Dendritic cell treated with granulocyte-macrophage colony-stimulating factor and Interleukin-4, amounts not matched to agents 40 ng/mL and 50 ng/mL, for 4 days (primary cell): ENCODE data around the gene FBN1.

Experiments used
- H3K27ac Mint-ChIP-seq: one replicate; pipeline ENCODE4 v1.8.0; 2022; ENCODE audit warnings: mild to moderate bottlenecking, mixed read lengths
- H3K27me3 Mint-ChIP-seq: one replicate; pipeline ENCODE4 v1.8.0; 2022; ENCODE audit warnings: mild to moderate bottlenecking, mixed read lengths
- H3K36me3 Mint-ChIP-seq: one replicate; pipeline ENCODE4 v1.8.0; 2022; ENCODE audit warnings: low read depth, mixed read lengths
- H3K4me1 Mint-ChIP-seq: one replicate; pipeline ENCODE4 v1.8.0; 2022; ENCODE audit warnings: low read depth, mixed read lengths
- H3K4me3 Mint-ChIP-seq: one replicate; pipeline ENCODE4 v1.8.0; 2022; ENCODE audit warnings: mild to moderate bottlenecking, moderate library complexity, mixed read lengths
- H3K9me3 Mint-ChIP-seq: one replicate; pipeline ENCODE4 v1.8.0; 2022; ENCODE audit warnings: mixed read lengths
- intact Hi-C: fragments of 100-400 bp; cut with micrococcal nuclease; formaldehyde crosslinking; loops from one replicate; pipeline ENCODE4 v1.15.0; 2022

The FBN1 gene

DNA sequence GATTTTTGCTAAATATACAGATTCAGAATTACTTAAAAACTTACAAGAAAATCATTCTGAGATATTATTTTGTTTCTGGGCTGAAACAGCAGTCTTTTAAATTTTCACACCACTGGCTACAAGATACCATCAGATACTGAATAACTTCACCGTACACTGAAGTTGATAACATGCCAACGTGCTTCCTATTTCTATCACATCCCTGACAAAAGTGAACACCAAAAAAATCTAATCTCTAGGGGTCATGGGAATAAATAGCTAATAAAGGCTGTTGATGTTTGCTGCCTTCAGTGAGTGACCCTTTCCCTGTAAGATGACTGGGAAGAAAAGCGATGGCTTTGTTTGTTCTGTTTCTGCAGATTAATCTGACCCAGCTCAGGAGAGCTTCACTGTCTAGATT, 193.8 kb downstream of the FBN1 start:
- H3K4me3 Mint-ChIP-seq, result no peak overlapping the region

DNA sequence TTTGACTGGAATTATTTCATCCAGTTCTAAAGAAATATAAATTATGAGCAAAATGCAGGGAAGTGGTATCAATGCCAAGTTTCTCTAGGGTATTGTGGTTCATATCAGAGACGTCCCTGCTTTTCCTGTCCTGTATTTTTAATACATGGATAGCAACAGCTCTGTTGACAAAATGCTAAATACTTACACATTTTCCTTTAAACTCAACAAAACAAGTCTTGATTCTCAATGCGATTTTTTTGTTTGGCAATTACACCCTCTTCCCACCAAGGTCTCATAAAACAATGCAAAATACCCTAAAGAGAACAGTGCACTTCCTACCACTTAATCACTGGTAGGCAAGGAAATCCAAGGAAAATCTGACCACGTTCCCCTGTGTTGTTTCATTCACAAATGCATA, 194.3 kb downstream of the FBN1 start:
- Mint-ChIP-seq H3K4me1 (no peaks in the 10 kb centered on the region), H3K36me3 (no peaks in the 10 kb centered on the region), H3K27ac (no peak overlapping the region), H3K27me3 (no peaks in the 10 kb centered on the region), H3K4me3 (no peak overlapping the region), H3K9me3 (no peaks in the 10 kb centered on the region)
- intact Hi-C loops, result no loop called here

More for the DNA sequence above, 193.8 kb downstream of the FBN1 start:
- no peaks in the 10 kb centered on the region for H3K27me3 Mint-ChIP-seq
- no peaks in the 10 kb centered on the region for H3K9me3 Mint-ChIP-seq
- no peaks in the 10 kb centered on the region for H3K36me3 Mint-ChIP-seq
- H3K4me1 Mint-ChIP-seq, result no peaks in the 10 kb centered on the region
- intact Hi-C loops, result no loop called here
- no peak overlapping the region for H3K27ac Mint-ChIP-seq

DNA sequence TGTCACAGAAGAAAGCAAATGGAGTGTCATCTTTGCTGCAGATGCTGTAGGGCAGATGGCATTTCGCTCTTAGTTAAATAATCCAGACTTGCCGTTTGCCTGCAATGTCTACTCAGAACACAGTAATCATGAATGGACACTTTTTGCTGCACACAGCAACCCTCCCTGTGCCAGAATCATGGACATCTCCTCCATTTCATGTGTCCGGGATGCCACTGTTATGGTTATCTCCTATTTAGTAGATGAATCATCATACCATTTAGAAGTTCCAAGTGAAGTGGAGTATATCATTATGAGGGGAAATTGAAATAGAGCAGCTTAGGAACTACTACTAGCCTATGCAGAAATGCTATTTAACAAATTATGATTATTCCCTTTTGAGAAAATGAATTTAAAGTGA, 195.8 kb downstream of the FBN1 start:
- no peaks in the 10 kb centered on the region for H3K9me3 Mint-ChIP-seq
- no peaks in the 10 kb centered on the region for H3K27me3 Mint-ChIP-seq
- intact Hi-C loops, result no loop called here
- H3K36me3 Mint-ChIP-seq, result no peaks in the 10 kb centered on the region
- no peak overlapping the region for H3K27ac Mint-ChIP-seq
- no peak overlapping the region for H3K4me3 Mint-ChIP-seq
- no peaks in the 10 kb centered on the region for H3K4me1 Mint-ChIP-seq

DNA sequence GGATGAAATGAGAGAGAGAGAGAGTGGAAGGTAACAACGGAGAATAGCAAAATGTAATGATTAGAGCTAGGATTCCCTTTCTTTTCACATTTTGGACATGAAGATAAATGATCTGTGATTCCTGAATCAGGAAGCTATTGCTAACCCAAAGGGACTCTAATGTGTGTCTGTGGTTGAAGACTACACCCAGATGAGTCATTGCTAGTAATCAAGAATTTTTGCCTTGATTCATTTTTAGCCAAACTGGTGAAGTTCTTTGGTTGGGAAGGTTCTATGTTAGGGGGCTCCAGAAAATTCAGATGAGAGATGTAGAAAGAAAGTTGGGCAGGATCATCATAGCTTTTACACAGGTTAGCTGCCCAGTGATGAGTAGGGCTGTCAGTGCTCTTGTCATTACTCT, 197.9 kb downstream of the FBN1 start:
- no peaks in the 10 kb centered on the region for H3K36me3 Mint-ChIP-seq
- no peaks in the 10 kb centered on the region for H3K9me3 Mint-ChIP-seq
- no peaks in the 10 kb centered on the region for H3K27me3 Mint-ChIP-seq
- H3K4me1 Mint-ChIP-seq, result no peaks in the 10 kb centered on the region
- H3K27ac Mint-ChIP-seq, result no peak overlapping the region
- no peak overlapping the region for H3K4me3 Mint-ChIP-seq
- intact Hi-C loops, result no loop called here

DNA sequence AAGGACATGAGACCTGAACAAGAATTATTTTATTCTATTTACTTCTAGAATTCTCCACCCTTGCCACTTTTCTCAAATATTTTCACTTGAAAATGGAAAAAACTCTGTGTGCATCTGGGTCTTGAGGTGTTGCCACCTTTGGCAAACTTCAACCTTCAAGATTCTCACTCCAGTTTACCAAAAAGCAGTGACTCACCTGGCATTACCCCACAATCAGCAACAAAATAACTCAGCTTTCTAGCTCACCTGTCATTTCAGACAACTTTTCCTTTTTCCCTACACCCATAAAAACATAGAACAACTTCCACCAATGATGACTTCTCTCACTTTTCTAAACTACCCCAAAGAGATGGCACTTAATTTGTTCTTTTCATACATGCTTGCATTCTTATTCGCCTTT, 198.5 kb downstream of the FBN1 start:
- H3K27me3 Mint-ChIP-seq, result no peaks in the 10 kb centered on the region
- no peaks in the 10 kb centered on the region for H3K9me3 Mint-ChIP-seq
- H3K4me1 Mint-ChIP-seq, result no peaks in the 10 kb centered on the region
- H3K4me3 Mint-ChIP-seq, result no peak overlapping the region
- no peaks in the 10 kb centered on the region for H3K36me3 Mint-ChIP-seq
- H3K27ac Mint-ChIP-seq, result no peak overlapping the region
- intact Hi-C loops, result no loop called here

DNA sequence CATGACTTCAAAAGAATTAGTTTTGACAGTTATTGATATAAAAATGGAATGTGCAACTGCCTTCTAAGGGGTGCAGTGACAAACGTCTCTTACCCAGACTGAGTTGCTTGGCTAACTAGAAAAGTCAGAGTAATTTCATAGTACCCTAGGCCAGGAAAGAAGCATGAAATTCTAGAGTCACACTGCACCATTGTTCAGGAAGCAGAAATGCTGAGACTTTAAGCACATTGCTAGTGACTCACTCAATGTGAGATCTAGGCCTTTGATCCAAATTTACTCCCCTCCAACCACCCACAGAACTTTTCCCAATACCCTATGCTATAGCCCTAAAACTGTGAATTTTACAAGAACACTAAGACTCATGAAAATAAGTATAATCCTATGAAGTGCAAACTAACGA, 203.5 kb downstream of the FBN1 start:
- H3K27ac Mint-ChIP-seq, result no peak overlapping the region
- no peaks in the 10 kb centered on the region for H3K36me3 Mint-ChIP-seq
- no peaks in the 10 kb centered on the region for H3K27me3 Mint-ChIP-seq
- H3K4me3 Mint-ChIP-seq, result no peak overlapping the region
- intact Hi-C loops, result no loop called here
- no peaks in the 10 kb centered on the region for H3K9me3 Mint-ChIP-seq
- H3K4me1 Mint-ChIP-seq, result no peaks in the 10 kb centered on the region

DNA sequence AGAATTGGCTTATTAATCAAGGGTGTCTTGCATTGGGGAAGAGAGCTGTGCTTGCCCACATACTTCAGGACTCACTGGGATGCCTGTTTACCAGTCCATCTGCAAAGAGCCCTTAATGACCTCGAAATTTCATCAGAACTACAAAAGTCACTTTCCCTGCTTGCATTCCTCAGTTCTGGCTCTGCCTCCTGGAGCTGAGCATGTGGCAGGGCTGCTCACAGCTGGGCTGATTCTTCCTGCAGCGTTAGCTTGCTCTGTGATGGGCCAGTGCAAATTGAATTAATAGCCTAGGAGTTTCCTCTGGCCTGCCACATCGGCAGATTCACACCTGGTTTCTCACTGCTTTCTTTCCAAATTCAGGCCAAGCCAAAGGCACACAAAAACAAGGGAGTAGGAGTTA, 205.4 kb downstream of the FBN1 start:
- H3K9me3 Mint-ChIP-seq, result no peaks in the 10 kb centered on the region
- H3K4me3 Mint-ChIP-seq, result no peak overlapping the region
- intact Hi-C loops, result no loop called here
- no peaks in the 10 kb centered on the region for H3K4me1 Mint-ChIP-seq
- no peak overlapping the region for H3K27ac Mint-ChIP-seq
- H3K36me3 Mint-ChIP-seq, result no peaks in the 10 kb centered on the region
- no peaks in the 10 kb centered on the region for H3K27me3 Mint-ChIP-seq

DNA sequence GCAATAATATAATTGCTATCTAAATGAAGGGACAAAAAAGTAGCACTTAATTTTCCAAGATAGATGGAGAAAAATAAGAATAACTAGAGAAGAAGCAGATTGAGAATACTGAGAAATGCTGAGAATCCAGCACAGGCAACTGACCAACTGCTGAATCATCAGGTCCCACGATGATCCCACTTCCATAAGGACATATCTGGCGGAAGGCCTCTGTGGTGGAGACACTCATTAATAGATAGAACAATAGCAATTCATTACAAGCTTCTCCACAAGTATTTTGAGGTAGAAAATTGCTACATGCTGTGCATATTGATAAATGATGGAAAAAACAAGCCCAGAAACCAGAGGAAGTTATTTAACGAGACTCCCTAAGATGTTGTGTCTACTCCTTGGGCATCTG, 208.3 kb downstream of the FBN1 start:
- H3K27me3 Mint-ChIP-seq, result no peaks in the 10 kb centered on the region
- no peaks in the 10 kb centered on the region for H3K36me3 Mint-ChIP-seq
- no peak overlapping the region for H3K27ac Mint-ChIP-seq
- no peaks in the 10 kb centered on the region for H3K9me3 Mint-ChIP-seq
- no peaks in the 10 kb centered on the region for H3K4me1 Mint-ChIP-seq
- no peak overlapping the region for H3K4me3 Mint-ChIP-seq
- intact Hi-C loops, result no loop called here

DNA sequence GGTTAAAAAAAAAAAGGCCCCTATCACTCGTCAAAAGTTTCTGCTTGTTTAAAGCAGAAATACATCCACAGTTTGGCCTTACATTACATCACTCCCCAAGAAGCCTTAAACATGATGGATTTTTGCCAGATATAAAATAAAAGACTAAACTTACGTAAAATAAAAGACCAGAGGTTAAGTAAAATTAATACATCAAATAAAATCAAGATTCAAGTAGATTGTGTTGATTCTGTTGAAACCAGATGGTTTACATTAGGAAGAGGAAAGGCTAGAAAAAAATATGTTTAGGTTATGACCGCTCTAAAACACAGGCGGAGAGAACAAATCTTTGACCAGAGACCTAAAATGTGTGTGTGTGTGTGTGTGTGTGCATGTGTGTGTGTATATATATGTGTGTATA, 210.2 kb downstream of the FBN1 start:
- no peaks in the 10 kb centered on the region for H3K4me1 Mint-ChIP-seq
- no peaks in the 10 kb centered on the region for H3K27me3 Mint-ChIP-seq
- H3K36me3 Mint-ChIP-seq, result no peaks in the 10 kb centered on the region

DNA sequence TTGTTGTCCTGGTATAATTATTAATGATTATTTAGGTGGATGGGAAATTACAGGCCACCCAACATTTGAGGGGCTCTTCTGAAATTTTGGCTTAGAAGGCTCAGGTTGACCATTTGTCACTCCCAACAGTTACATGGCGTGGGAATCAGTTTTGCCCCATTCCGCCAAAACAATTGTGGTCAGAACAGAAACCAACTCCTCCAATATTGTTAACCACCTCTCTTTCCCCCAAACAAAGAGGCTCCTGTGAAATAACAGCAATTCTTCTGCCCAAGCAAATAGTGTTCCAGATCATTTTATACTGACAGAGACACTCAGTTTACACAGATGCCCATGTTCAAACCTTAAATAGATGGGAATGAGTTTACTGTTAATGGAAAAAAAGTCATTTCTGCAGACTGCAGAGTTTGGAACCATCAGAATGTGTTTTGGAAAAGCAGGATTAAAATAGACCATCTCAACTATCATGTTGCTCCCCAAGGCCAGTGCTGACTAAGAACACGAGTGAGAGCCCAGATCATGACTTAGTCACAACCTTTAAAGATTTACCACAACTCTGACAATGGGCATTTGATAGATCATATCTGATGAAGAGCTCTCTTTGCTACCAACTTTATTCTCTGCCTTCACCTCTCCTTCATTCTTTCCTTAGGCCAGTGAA, 212.2 kb downstream of the FBN1 start:
- H3K27me3 Mint-ChIP-seq, result no peaks in the 10 kb centered on the region
- H3K4me1 Mint-ChIP-seq, result no peaks in the 10 kb centered on the region
- no peak overlapping the region for H3K4me3 Mint-ChIP-seq
- no peaks in the 10 kb centered on the region for H3K9me3 Mint-ChIP-seq
- no peaks in the 10 kb centered on the region for H3K36me3 Mint-ChIP-seq
- intact Hi-C loops, result no loop called here
- H3K27ac Mint-ChIP-seq, result no peak overlapping the region

More for the DNA sequence above, 210.2 kb downstream of the FBN1 start:
- Mint-ChIP-seq H3K9me3 (no peaks in the 10 kb centered on the region), H3K4me3 (no peak overlapping the region), H3K27ac (no peak overlapping the region)
- intact Hi-C loops, result no loop called here

DNA sequence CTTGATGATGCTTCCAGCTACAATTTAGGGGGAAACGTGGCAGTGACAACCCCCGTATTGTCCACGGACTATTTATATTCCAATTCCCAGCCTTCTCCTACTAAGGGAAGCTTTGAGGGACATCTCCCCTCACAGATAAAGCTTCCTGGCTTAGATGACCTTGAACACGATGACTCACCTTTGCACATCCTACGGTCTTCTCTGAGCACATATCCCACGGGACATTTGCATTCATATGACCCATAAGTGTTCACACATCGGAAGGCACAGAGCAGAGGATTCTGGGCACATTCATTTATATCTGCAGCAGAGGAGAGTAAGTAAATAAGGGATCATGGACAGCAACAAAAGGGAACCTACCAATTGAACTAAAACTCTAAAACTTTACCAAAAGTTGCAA, 212.8 kb downstream of the FBN1 start:
- intact Hi-C loops, result no loop called here
- H3K27me3 Mint-ChIP-seq, result no peaks in the 10 kb centered on the region
- no peak overlapping the region for H3K4me3 Mint-ChIP-seq
- no peaks in the 10 kb centered on the region for H3K36me3 Mint-ChIP-seq
- H3K27ac Mint-ChIP-seq, result no peak overlapping the region
- H3K4me1 Mint-ChIP-seq, result no peaks in the 10 kb centered on the region
- no peaks in the 10 kb centered on the region for H3K9me3 Mint-ChIP-seq

DNA sequence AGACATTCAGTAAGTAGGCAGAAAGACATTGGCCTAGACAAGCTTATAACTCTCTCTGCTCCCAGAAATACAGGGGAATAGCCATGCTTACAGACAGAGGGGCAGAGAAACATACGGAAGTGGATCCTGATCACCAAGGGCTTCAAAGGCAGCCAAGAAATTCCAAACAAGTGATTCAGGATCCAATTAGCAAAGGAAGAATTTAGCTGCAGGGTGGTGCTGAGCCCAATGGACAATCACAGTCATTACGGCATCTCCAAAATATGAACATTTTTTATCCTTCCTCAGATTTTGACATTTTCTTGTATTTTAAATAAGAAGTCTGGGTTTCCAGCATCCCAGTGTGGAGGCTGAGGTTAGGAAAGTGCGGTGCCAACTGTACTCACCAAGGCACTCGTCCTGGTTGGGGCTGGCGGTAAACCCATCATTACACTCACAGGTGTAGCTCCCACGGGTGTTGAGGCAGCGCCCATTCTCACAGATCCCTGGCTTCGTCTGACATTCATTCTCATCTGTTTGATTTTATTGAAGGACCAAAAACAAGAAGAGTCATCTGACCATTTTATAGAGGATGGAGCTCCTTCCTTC, 217.5 kb downstream of the FBN1 start:
- intact Hi-C loops, result no loop called here

DNA sequence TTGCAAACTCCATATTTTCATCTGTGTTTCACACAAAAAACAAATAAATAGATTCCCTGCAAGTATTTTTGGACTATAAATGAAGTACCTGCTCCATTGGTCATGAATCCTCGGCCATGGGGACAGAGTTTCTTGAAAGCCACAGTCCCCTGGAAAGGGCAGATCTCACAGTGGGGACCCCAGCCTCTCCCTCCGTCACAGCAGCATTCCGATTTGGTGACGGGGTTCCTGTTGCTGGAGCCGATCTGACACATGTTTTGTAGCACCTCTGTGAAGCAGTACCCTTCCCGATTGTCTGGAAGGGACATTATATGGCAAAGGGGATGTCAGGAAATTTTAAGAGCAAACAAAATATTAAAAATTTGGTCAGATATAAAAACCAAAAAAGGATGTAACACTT, 218.0 kb downstream of the FBN1 start:
- intact Hi-C loops, result no loop called here
- no peak overlapping the region for H3K27ac Mint-ChIP-seq
- H3K27me3 Mint-ChIP-seq, result no peaks in the 10 kb centered on the region
- no peaks in the 10 kb centered on the region for H3K36me3 Mint-ChIP-seq
- H3K9me3 Mint-ChIP-seq, result no peaks in the 10 kb centered on the region
- no peaks in the 10 kb centered on the region for H3K4me1 Mint-ChIP-seq
- H3K4me3 Mint-ChIP-seq, result no peak overlapping the region

More for the DNA sequence above, 217.5 kb downstream of the FBN1 start:
- H3K4me3 Mint-ChIP-seq, result no peak overlapping the region
- H3K9me3 Mint-ChIP-seq, result no peaks in the 10 kb centered on the region
- H3K27ac Mint-ChIP-seq, result no peak overlapping the region
- H3K36me3 Mint-ChIP-seq, result no peaks in the 10 kb centered on the region
- no peaks in the 10 kb centered on the region for H3K4me1 Mint-ChIP-seq
- no peaks in the 10 kb centered on the region for H3K27me3 Mint-ChIP-seq

DNA sequence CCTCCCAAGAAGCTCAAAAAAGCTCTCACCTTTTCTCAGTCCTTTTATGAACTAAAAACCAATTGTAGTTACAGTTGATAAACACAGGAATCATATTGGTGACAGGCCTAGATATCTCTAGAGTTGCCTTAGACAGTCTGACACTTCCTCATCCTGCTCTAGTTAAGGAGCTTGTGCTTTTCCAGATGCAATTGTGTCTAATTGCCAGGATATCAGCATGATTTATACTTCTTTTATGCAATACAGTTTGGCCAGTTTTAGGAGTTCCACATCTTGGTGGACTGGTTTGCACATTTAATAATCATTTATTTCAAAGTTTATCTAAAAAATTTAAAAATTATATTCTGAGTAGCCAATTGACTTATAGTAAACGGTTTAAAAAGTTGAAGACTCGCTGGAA, 218.6 kb downstream of the FBN1 start:
- Mint-ChIP-seq H3K27ac (no peak overlapping the region), H3K4me3 (no peak overlapping the region)

DNA sequence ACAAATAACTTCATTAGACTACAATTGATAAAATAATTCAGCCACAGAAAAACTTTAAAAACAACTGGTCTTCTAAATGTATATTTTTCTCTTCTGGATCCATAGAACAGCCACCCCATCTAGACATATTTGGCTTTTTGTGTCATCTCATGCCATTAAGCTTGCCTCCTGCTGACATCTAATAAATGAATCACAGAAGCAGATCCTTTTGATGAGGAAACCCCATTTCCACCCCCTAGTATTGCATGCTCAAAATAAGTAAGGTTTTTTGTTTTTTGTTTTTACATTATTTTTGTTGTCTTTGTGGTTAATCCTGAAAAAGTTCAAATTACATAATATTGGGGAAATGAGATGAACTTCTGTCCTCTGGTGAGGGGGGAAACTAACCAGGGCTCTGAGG, 219.5 kb downstream of the FBN1 start:
- H3K27ac Mint-ChIP-seq, result no peak overlapping the region
- no peaks in the 10 kb centered on the region for H3K27me3 Mint-ChIP-seq
- no peaks in the 10 kb centered on the region for H3K9me3 Mint-ChIP-seq
- no peaks in the 10 kb centered on the region for H3K4me1 Mint-ChIP-seq
- no peaks in the 10 kb centered on the region for H3K36me3 Mint-ChIP-seq
- intact Hi-C loops, result no loop called here
- no peak overlapping the region for H3K4me3 Mint-ChIP-seq

More for the DNA sequence above, 218.6 kb downstream of the FBN1 start:
- intact Hi-C loops, result no loop called here
- H3K36me3 Mint-ChIP-seq, result no peaks in the 10 kb centered on the region
- no peaks in the 10 kb centered on the region for H3K4me1 Mint-ChIP-seq
- H3K27me3 Mint-ChIP-seq, result no peaks in the 10 kb centered on the region
- no peaks in the 10 kb centered on the region for H3K9me3 Mint-ChIP-seq
